Lung (tissue), 12 donors: ENCODE results near the gene KCNJ4. TPM values are rescaled to one million over a fixed set of nuclear protein-coding genes. Genes with fewer than 3 reads are reported as not detected.

ENCODE experiments used
- ATAC-seq: fragments of 200-7000 bp; cut with Tn5 transposase; one replicate; pipeline ENCODE4 v1.9.1; 2020; ENCODE audit warnings: moderate number of reproducible peaks; ENCODE audit not compliant: insufficient read depth, low FRiP score
- DNase-seq, 3 donors: peaks; one replicate each; pipeline ENCODE4 v3.0.0-alpha.2; 2013 to 2017
- H3K27ac ChIP-seq, 2 donors: one replicate each; pipeline ENCODE4 v1.5.1; 2013; ENCODE audit warnings: mild to moderate bottlenecking in 2 of 2, moderate library complexity in 2 of 2, control low read depth in 1 of 2, inconsistent platforms in 1 of 2, low read depth in 1 of 2, low read length in 1 of 2
- H3K27me3 ChIP-seq, 3 donors: one replicate each; pipeline ENCODE4 v1.5.1; 2013; ENCODE audit warnings: low read length in 2 of 3; ENCODE audit not compliant: control insufficient read depth in 3 of 3, insufficient read depth in 3 of 3
- H3K36me3 ChIP-seq, 4 donors: one replicate each; pipeline ENCODE4 v1.5.1; 2013; ENCODE audit warnings: low read length in 4 of 4, mild to moderate bottlenecking in 1 of 4, moderate library complexity in 1 of 4; ENCODE audit not compliant: control insufficient read depth in 4 of 4, insufficient read depth in 4 of 4
- H3K4me1 ChIP-seq, 5 donors: one replicate each; pipeline ENCODE4 v1.5.1; 2013; ENCODE audit warnings: low read length in 5 of 5, mild to moderate bottlenecking in 2 of 5, moderate library complexity in 1 of 5; ENCODE audit not compliant: control insufficient read depth in 5 of 5, insufficient read depth in 5 of 5
- H3K4me3 ChIP-seq: one replicate; pipeline ENCODE4 v1.5.1; 2013; ENCODE audit warnings: mild to moderate bottlenecking, control low read depth, moderate library complexity
- H3K9ac ChIP-seq, 2 donors: one replicate each; pipeline ENCODE4 v1.5.1; 2013; ENCODE audit warnings: low read length in 2 of 2, control low read depth in 1 of 2; ENCODE audit not compliant: insufficient read depth in 1 of 2
- H3K9me3 ChIP-seq, 4 donors: one replicate each; pipeline ENCODE4 v1.5.1; 2013; ENCODE audit warnings: low read length in 3 of 4, mild to moderate bottlenecking in 1 of 4, moderate library complexity in 1 of 4; ENCODE audit not compliant: control insufficient read depth in 4 of 4, insufficient read depth in 3 of 4
- CTCF ChIP-seq: IDR thresholded peaks from 2 replicates; pipeline ENCODE4 v1.5.1; 2012; ENCODE audit warnings: mild to moderate bottlenecking; ENCODE audit errors: control extremely low read depth, extremely low read depth
- WGBS, 2 donors: extraction: QIAGEN DNeasy Blood & Tissue Kit; methylation state at CpG; one replicate each; pipeline ENCODE4 v1.1.7; 2013; 5-methylcytosine and 5-hydroxymethylcytosine counted together
- polyA plus RNA-seq, 2 donors: library from polyadenylated mRNA; stranded (reverse); fragments of 200-250 nt; gene quantifications; one replicate each; pipeline ENCODE4 v1.2.1, GENCODE V29; 2013
- total RNA-seq, 2 donors: library from RNA; depleted of rRNA in 1 of 2; stranded (reverse); fragments of >200 nt in 1 of 2; gene quantifications; one replicate each; pipeline ENCODE4 v1.2.1, GENCODE V29; 2014 to 2021
- donor health status: control.
- donor health status: control.
- donor health status: Bipolar disorder and iron deficiency.
- donor health status: healthy.
- donor health status: DM: yes; HTN: yes; CAD: no.

The KCNJ4 gene
- total and polyA plus RNA-seq, 4 donors = not detected

GRCh38 chr22:38452373-38453065 lies 2.5 kb downstream of the KCNJ4 start:
- WGBS, 2 donors = 35 to 43% methylated on average over 24 to 25 of the region's 25 CpGs
- Histone ChIP-seq H3K9ac (no peak overlapping the region), H3K36me3 (no peaks in the 10 kb centered on the region), H3K9me3 (peaks cover 0 to 3% (median 0%) of the 10 kb centered on the region in 4 donors), H3K27me3 (peaks cover 0 to 55% (median 32%) of the 10 kb centered on the region in 3 donors), H3K4me3 (no peak overlapping the region), H3K4me1 (peaks cover 0 to 5% (median 3%) of the 10 kb centered on the region in 5 donors), H3K27ac (peak overlapping the region in 1 of 2 donors; percentile 85)
- ATAC-seq = no peak
- no peak for TF ChIP-seq CTCF
- DNase-seq = peak; percentile 59 to 67 (median 59)

GRCh38 chr22:38451864-38452263 lies 3.1 kb downstream of the KCNJ4 start:
- Histone ChIP-seq H3K9ac (peak overlapping the region in 1 of 2 donors; percentile 9), H3K4me1 (peaks cover 0 to 5% (median 3%) of the 10 kb centered on the region in 5 donors), H3K27ac (peak overlapping the region in 1 of 2 donors; percentile 85), H3K27me3 (peaks cover 0 to 48% (median 29%) of the 10 kb centered on the region in 3 donors), H3K9me3 (peaks cover 0 to 3% (median 0%) of the 10 kb centered on the region in 4 donors), H3K36me3 (no peaks in the 10 kb centered on the region), H3K4me3 (no peak overlapping the region)
- WGBS, 2 donors = 64 to 82% methylated on average over 4 of the region's 4 CpGs
- no peak for TF ChIP-seq CTCF
- DNase-seq = no peak
- no peak for ATAC-seq

GRCh38 chr22:38451404-38451803 lies 3.6 kb downstream of the KCNJ4 start:
- peaks cover 0 to 5% (median 3%) of the 10 kb centered on the region in 5 donors for H3K4me1 ChIP-seq
- H3K9me3 ChIP-seq = peaks cover 0 to 3% (median 0%) of the 10 kb centered on the region in 4 donors
- 89 to 96% methylated on average over 2 of the region's 2 CpGs for WGBS, 2 donors
- no peak overlapping the region for H3K4me3 ChIP-seq
- DNase-seq = no peak
- no peaks in the 10 kb centered on the region for H3K36me3 ChIP-seq
- peaks cover 0 to 44% (median 26%) of the 10 kb centered on the region in 3 donors for H3K27me3 ChIP-seq
- peak overlapping the region in 1 of 2 donors; percentile 85 for H3K27ac ChIP-seq
- no peak for ATAC-seq
- TF ChIP-seq CTCF = no peak
- no peak overlapping the region for H3K9ac ChIP-seq
